A673 (cell line): ENCODE results near the gene JAKMIP1. TPM values are rescaled to one million over a fixed set of nuclear protein-coding genes. Genes with fewer than 3 reads are reported as not detected.

ENCODE experiments used
- BruUV-seq: library from RNA; stranded (reverse); fragments of 400-500 nt; replicated peaks from 2 replicates; lab custom pipeline; 2021; lab: Mats Ljungman, UMichigan
- CTCF ChIA-PET: fragments of 300-600 bp; sonication (Branson Sonifier 250); formaldehyde crosslinking; loops from one replicate; lab custom pipeline; 2022; ENCODE audit warnings: antibody characterized with exemption; lab: Charles Lee
- POLR2A ChIA-PET: fragments of 300-600 bp; sonication (Branson Sonifier 250); formaldehyde crosslinking; loops from one replicate; lab custom pipeline; 2022; ENCODE audit warnings: antibody characterized with exemption; ENCODE audit not compliant: low non-redundant PET; lab: Charles Lee
- DNase-seq: peaks from one replicate; pipeline ENCODE4 v3.0.0-alpha.2; 2015; ENCODE audit warnings: low spot score
- H3K27ac ChIP-seq: fragments of 200-600 bp; sonication (generic); 2 replicates; pipeline ENCODE4 v1.5.1; 2016; ENCODE audit warnings: mixed run types, low read depth, mild to moderate bottlenecking, mixed read lengths, antibody characterized with exemption, low read length; ENCODE audit not compliant: poor library complexity, severe bottlenecking
- H3K27me3 ChIP-seq: fragments of 200-600 bp; sonication (generic); replicated peaks from 2 replicates; pipeline ENCODE4 v1.6.1; 2017; ENCODE audit warnings: mixed run types, low read depth, mild to moderate bottlenecking, mixed read lengths, antibody characterized with exemption, low read length; ENCODE audit not compliant: insufficient read depth, poor library complexity
- H3K36me3 ChIP-seq: fragments of 200-600 bp; sonication (generic); 2 replicates; pipeline ENCODE4 v1.6.1; 2016; ENCODE audit warnings: mixed run types, mild to moderate bottlenecking, mixed read lengths, antibody characterized with exemption, low read length; ENCODE audit not compliant: insufficient read depth, poor library complexity, severe bottlenecking
- H3K4me1 ChIP-seq: fragments of 200-600 bp; sonication (generic); 2 replicates; pipeline ENCODE4 v1.6.1; 2017; ENCODE audit warnings: mixed run types, mild to moderate bottlenecking, mixed read lengths, antibody characterized with exemption, low read length; ENCODE audit not compliant: insufficient read depth, poor library complexity, severe bottlenecking
- H3K4me3 ChIP-seq: fragments of 200-600 bp; sonication (generic); 2 replicates; pipeline ENCODE4 v1.5.1; 2016; ENCODE audit warnings: low read depth, mixed run types, mild to moderate bottlenecking, mixed read lengths, low read length; ENCODE audit not compliant: poor library complexity, severe bottlenecking
- H3K9me3 ChIP-seq: fragments of 200-600 bp; sonication (generic); 2 replicates; pipeline ENCODE4 v1.6.1; 2016; ENCODE audit warnings: mixed run types, low read depth, mild to moderate bottlenecking, mixed read lengths, antibody characterized with exemption, low read length; ENCODE audit not compliant: poor library complexity, severe bottlenecking
- CTCF ChIP-seq: fragments of 300-800, 200-600 bp; sonication (generic); conservative IDR thresholded peaks from 2 replicates; pipeline ENCODE4 v1.5.1; 2017; ENCODE audit warnings: low read depth, mild to moderate bottlenecking, antibody characterized with exemption, low read length, moderate library complexity, mixed read lengths
- EZH2 ChIP-seq: fragments of 200-600 bp; sonication (generic); IDR thresholded peaks from 2 replicates; pipeline ENCODE4 v1.6.1; 2017; ENCODE audit warnings: borderline replicate concordance, low read depth, mild to moderate bottlenecking, mixed read lengths, antibody characterized with exemption, low read length; ENCODE audit not compliant: poor library complexity, severe bottlenecking
- intact Hi-C: fragments of 100-400 bp; cut with micrococcal nuclease; formaldehyde crosslinking; loops from one replicate; pipeline ENCODE4 v1.10.0; 2022; ENCODE audit not compliant: unreplicated experiment
- total RNA-seq: library from RNA; stranded (reverse); gene quantifications from 2 replicates; pipeline ENCODE4 v1.2.3, GENCODE V29; 2021

The JAKMIP1 gene
- total RNA-seq, 1 experiment from 2014 or later: not detected

- no peaks in the 10 kb centered on the region for H3K4me1 ChIP-seq
- H3K4me3 ChIP-seq: no peak overlapping the region
- intact Hi-C loops: no loop called here
- no peaks in the 10 kb centered on the region for H3K36me3 ChIP-seq
- peaks cover 25% of the 10 kb centered on the region for H3K9me3 ChIP-seq
- no peak overlapping the region for H3K27ac ChIP-seq
- TF ChIP-seq CTCF: no peak
- TF ChIP-seq EZH2: no peak
- BruUV-seq: no TSS peak
- peaks cover 24% of the 10 kb centered on the region for H3K27me3 ChIP-seq
- ChIA-PET POLR2A (no interaction called here), CTCF (no interaction called here)
- DNase-seq: no peak
Observed at GRCh38 chr4:6055436-6055835, 144.9 kb downstream of the JAKMIP1 start.

- intact Hi-C loops: no loop called here
Observed at GRCh38 chr4:6055030-6055429, 145.3 kb downstream of the JAKMIP1 start.

GRCh38 chr4:6054162-6054922 lies 146.0 kb downstream of the JAKMIP1 start:
- no peak for DNase-seq
- CTCF ChIA-PET: no interaction called here
- POLR2A ChIA-PET: no interaction called here
- H3K36me3 ChIP-seq: no peaks in the 10 kb centered on the region
- no TSS peak for BruUV-seq
- no peak overlapping the region for H3K27ac ChIP-seq
- H3K9me3 ChIP-seq: peaks cover 15% of the 10 kb centered on the region
- intact Hi-C loops: no loop called here
- H3K4me1 ChIP-seq: no peaks in the 10 kb centered on the region
- no peak overlapping the region for H3K4me3 ChIP-seq
- no peak for TF ChIP-seq EZH2
- TF ChIP-seq CTCF: no peak
- H3K27me3 ChIP-seq: peaks cover 31% of the 10 kb centered on the region

More at GRCh38 chr4:6055030-6055429, 145.3 kb downstream of the JAKMIP1 start:
- Histone ChIP-seq H3K4me1 (no peaks in the 10 kb centered on the region), H3K9me3 (peaks cover 22% of the 10 kb centered on the region), H3K27me3 (peaks cover 28% of the 10 kb centered on the region), H3K27ac (no peak overlapping the region), H3K4me3 (no peak overlapping the region), H3K36me3 (no peaks in the 10 kb centered on the region)
- POLR2A ChIA-PET: no interaction called here
- DNase-seq: no peak
- BruUV-seq: no TSS peak
- CTCF ChIA-PET: no interaction called here
- TF ChIP-seq EZH2: no peak
- TF ChIP-seq CTCF: no peak
